ENCODE results near the gene ZRANB3.

The ZRANB3 gene

GRCh38 chr2:135276525-135276924 lies 254.5 kb downstream of the ZRANB3 start:
- TF ChIP-seq SIN3A (IDR thresholded peaks at IDR 0.05; ENCODE audit: borderline replicate concordance, insufficient read depth, low read length) (no peak), TAF1 (IDR thresholded peaks at IDR 0.05; ENCODE audit: borderline replicate concordance, insufficient read depth, low read length) (no peak), POLR2AphosphoS5 (IDR thresholded peaks at IDR 0.05; ENCODE audit: low read depth, low read length) (no peak), REST (IDR thresholded peaks at IDR 0.05; ENCODE audit: insufficient read depth in 1 of 2, low read depth in 2 of 2, low read length in 2 of 2) (no peak), FOXP2 (optimal IDR thresholded peaks at IDR 0.05; ENCODE audit: borderline replicate concordance, extremely low read depth, extremely low read length, insufficient read depth) (no peak)

- TF ChIP-seq FOXP2 (optimal IDR thresholded peaks at IDR 0.05; ENCODE audit: borderline replicate concordance, extremely low read depth, extremely low read length, insufficient read depth) (no peak), TAF1 (IDR thresholded peaks at IDR 0.05; ENCODE audit: borderline replicate concordance, insufficient read depth, low read length) (no peak), REST (IDR thresholded peaks at IDR 0.05; ENCODE audit: insufficient read depth in 1 of 2, low read depth in 2 of 2, low read length in 2 of 2) (no peak), POLR2AphosphoS5 (IDR thresholded peaks at IDR 0.05; ENCODE audit: low read depth, low read length) (no peak), SIN3A (IDR thresholded peaks at IDR 0.05; ENCODE audit: borderline replicate concordance, insufficient read depth, low read length) (no peak)
These were observed 260.0 kb downstream of the ZRANB3 start for GRCh38 chr2:135271006-135271405.

- TF ChIP-seq POLR2AphosphoS5 (IDR thresholded peaks at IDR 0.05; ENCODE audit: low read depth, low read length) (no peak), SIN3A (IDR thresholded peaks at IDR 0.05; ENCODE audit: borderline replicate concordance, insufficient read depth, low read length) (no peak), REST (IDR thresholded peaks at IDR 0.05; ENCODE audit: insufficient read depth in 1 of 2, low read depth in 2 of 2, low read length in 2 of 2) (no peak), TAF1 (IDR thresholded peaks at IDR 0.05; ENCODE audit: borderline replicate concordance, insufficient read depth, low read length) (no peak)
These were observed 265.0 kb downstream of the ZRANB3 start for GRCh38 chr2:135265960-135266490.

GRCh38 chr2:135259123-135259522 lies 271.9 kb downstream of the ZRANB3 start:
- TF ChIP-seq FOXP2 (optimal IDR thresholded peaks at IDR 0.05; ENCODE audit: borderline replicate concordance, extremely low read depth, extremely low read length, insufficient read depth) (no peak), SIN3A (IDR thresholded peaks at IDR 0.05; ENCODE audit: borderline replicate concordance, insufficient read depth, low read length) (no peak), TAF1 (IDR thresholded peaks at IDR 0.05; ENCODE audit: borderline replicate concordance, insufficient read depth, low read length) (no peak), POLR2AphosphoS5 (IDR thresholded peaks at IDR 0.05; ENCODE audit: low read depth, low read length) (no peak), REST (IDR thresholded peaks at IDR 0.05; ENCODE audit: insufficient read depth in 1 of 2, low read depth in 2 of 2, low read length in 2 of 2) (no peak)

- TF ChIP-seq TAF1 (IDR thresholded peaks at IDR 0.05; ENCODE audit: borderline replicate concordance, insufficient read depth, low read length), result no peak
- TF ChIP-seq POLR2AphosphoS5 (IDR thresholded peaks at IDR 0.05; ENCODE audit: low read depth, low read length), result no peak
- TF ChIP-seq FOXP2 (optimal IDR thresholded peaks at IDR 0.05; ENCODE audit: borderline replicate concordance, extremely low read depth, extremely low read length, insufficient read depth), result no peak
- TF ChIP-seq SIN3A (IDR thresholded peaks at IDR 0.05; ENCODE audit: borderline replicate concordance, insufficient read depth, low read length), result no peak
- no peak for TF ChIP-seq REST (IDR thresholded peaks at IDR 0.05; ENCODE audit: insufficient read depth in 1 of 2, low read depth in 2 of 2, low read length in 2 of 2)
These were observed 272.8 kb downstream of the ZRANB3 start for GRCh38 chr2:135258193-135258592.

All from PFSK-1 (cell line).